IPS DF 6.9 (cell line): Measurements from ENCODE around the gene ATP8B1.
A peak's percentile ranks its signal among the peaks of the same experiment; 100 is the strongest.
"Not testable (repeated sequence)": the region's sequence is repeated elsewhere in the genome, so short reads cannot be mapped to it uniquely, and the experiment has no call there.

ENCODE experiments used
- DNase-seq: peaks from one replicate; pipeline ENCODE4 v3.0.0-alpha.2; 2013; ENCODE audit warnings: low read depth, low spot score
- H3K27ac ChIP-seq: one replicate; pipeline ENCODE4 v1.5.1; 2013; ENCODE audit warnings: low read length, control low read depth
- H3K27me3 ChIP-seq: 2 replicates; pipeline ENCODE4 v1.6.1; 2013; ENCODE audit warnings: mild to moderate bottlenecking, low read length; ENCODE audit not compliant: control insufficient read depth, insufficient read depth
- H3K36me3 ChIP-seq: 2 replicates; pipeline ENCODE4 v1.6.1; 2013; ENCODE audit warnings: low read length; ENCODE audit not compliant: control insufficient read depth, insufficient read depth
- H3K4me1 ChIP-seq: 2 replicates; pipeline ENCODE4 v1.6.1; 2013; ENCODE audit warnings: low read length; ENCODE audit not compliant: control insufficient read depth, insufficient read depth
- H3K4me3 ChIP-seq: 2 replicates; pipeline ENCODE4 v1.5.1; 2013; ENCODE audit warnings: mild to moderate bottlenecking, low read length
- H3K9me3 ChIP-seq: 2 replicates; pipeline ENCODE4 v1.6.1; 2013; ENCODE audit warnings: low read length, inconsistent platforms; ENCODE audit not compliant: control insufficient read depth, insufficient read depth
- WGBS: extraction: QIAGEN DNeasy Blood & Tissue Kit; methylation state at CpG from one replicate; pipeline ENCODE4 v1.1.7; 2013; ENCODE audit warnings: mixed read lengths, missing lambda C conversion rate; ENCODE audit not compliant: insufficient read length, insufficient coverage; 5-methylcytosine and 5-hydroxymethylcytosine counted together

ATP8B1 gene

DNA sequence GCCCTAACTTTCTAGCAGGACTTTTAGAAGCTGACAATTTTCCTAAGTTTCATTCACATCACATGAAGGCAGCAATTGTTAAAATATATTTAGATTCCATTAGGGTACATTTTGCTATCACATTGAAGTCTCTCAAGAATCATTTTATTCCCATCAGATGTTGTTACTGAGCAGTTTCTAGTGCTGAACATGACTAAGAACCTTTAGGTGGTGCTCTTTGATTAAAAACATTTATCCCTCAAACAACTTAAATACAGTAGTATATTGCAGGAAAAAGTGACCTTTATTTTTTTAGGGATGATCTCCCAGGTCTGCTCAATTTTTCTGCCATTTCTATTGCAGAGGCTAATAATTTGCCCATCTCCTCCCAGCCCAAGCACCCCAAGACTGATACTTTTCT lies 158.6 kb downstream of the ATP8B1 start:
- Histone ChIP-seq H3K4me1 (no peaks in the 10 kb centered on the region), H3K27ac (no peak overlapping the region), H3K36me3 (peaks cover 3% of the 10 kb centered on the region), H3K4me3 (no peak overlapping the region), H3K9me3 (no peaks in the 10 kb centered on the region), H3K27me3 (no peaks in the 10 kb centered on the region)
- no peak for DNase-seq

DNA sequence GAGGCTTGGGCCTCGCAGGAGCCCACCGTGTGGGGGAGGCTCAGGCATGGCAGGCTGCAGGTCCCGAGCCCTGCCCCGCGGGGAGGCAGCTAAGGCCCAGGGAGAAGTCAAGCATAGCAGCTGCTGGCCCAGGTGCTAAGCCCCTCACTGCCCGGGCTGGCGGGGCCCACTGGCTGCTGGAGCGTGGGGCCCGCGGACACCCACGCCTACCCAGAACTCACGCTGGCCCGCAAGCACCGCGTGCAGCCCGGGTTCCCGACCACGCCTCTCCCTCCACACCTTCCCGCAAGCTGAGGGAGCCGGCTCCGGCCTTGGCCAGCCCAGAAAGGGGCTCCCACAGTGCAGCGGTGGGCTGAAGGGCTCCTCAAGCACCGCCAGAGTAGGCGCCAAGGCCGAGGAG lies 159.4 kb downstream of the ATP8B1 start:
- not testable (repeated sequence) for H3K27ac ChIP-seq, H3K4me1 ChIP-seq, H3K36me3 ChIP-seq, DNase-seq, H3K27me3 ChIP-seq, H3K4me3 ChIP-seq, H3K9me3 ChIP-seq
- WGBS: no CpG with 5 or more reads among the region's 25 CpGs

DNA sequence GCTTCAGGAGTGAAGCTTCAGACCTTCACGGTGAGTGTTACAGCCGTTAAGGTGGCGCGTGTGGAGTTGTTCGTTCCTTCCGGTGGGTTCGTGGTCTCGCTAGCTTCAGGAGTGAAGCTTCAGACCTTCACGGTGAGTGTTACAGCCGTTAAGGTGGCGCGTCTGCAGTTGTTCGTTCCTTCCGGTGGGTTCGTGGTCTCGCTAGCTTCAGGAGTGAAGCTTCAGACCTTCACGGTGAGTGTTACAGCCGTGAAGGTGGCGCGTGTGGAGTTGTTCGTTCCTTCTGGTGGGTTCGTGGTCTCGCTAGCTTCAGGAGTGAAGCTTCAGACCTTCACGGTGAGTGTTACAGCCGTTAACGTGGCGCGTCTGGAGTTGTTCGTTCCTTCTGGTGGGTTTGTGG lies 160.7 kb downstream of the ATP8B1 start:
- H3K36me3 ChIP-seq, H3K4me3 ChIP-seq, H3K4me1 ChIP-seq, H3K9me3 ChIP-seq, H3K27ac ChIP-seq, DNase-seq, H3K27me3 ChIP-seq: not testable (repeated sequence)
- WGBS: no CpG with 5 or more reads among the region's 29 CpGs

DNA sequence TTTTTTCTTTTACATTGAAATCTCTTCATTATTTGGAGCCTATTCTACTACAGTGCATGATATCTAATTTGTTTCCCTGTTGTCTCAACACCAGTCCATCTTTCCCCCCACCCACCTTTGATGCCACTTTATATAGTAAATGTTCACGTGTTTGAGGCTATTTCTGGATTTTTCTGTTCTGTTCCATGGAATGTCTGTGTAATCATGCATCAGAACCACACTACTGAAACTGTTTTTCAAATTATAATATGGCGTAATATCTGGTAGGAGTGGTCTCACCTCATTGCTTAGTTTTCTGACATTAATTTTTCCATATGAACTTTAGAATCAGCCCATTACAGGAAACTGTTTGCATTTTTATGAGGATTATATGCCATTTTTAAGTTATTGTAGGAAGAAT lies 162.4 kb downstream of the ATP8B1 start:
- Histone ChIP-seq H3K9me3 (no peaks in the 10 kb centered on the region), H3K36me3 (peaks cover 3% of the 10 kb centered on the region)
- WGBS: no CpG with 5 or more reads among the region's 2 CpGs

DNA sequence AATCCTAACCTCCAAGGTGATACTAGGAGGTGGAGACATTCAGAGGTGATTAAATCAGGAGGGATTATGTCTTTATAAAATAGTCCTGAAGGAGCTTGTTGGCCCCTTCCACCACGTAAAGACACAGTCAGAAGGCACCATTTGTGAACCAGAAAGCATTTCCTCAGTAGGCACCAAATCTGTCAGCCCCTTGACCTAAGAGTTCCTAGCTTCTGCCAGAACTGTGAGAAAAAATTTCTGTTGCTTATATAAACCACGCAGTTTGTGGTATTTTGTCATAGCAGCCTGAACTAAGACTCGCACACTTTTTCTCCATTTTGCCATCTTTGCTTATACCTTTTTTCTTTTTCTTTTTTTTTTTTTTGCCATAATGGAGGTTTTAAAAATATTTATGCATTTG lies 162.9 kb downstream of the ATP8B1 start:
- no peak overlapping the region for H3K4me3 ChIP-seq
- no peaks in the 10 kb centered on the region for H3K4me1 ChIP-seq
- no peaks in the 10 kb centered on the region for H3K27me3 ChIP-seq
- no peaks in the 10 kb centered on the region for H3K9me3 ChIP-seq
- no peak overlapping the region for H3K27ac ChIP-seq
- no peak for DNase-seq
- no CpG with 5 or more reads among the region's 3 CpGs for WGBS
- peaks cover 3% of the 10 kb centered on the region for H3K36me3 ChIP-seq

More for the DNA sequence above, 162.4 kb downstream of the ATP8B1 start:
- H3K27ac ChIP-seq: no peak overlapping the region
- H3K27me3 ChIP-seq: no peaks in the 10 kb centered on the region
- no peak for DNase-seq
- H3K4me3 ChIP-seq: no peak overlapping the region
- H3K4me1 ChIP-seq: no peaks in the 10 kb centered on the region

DNA sequence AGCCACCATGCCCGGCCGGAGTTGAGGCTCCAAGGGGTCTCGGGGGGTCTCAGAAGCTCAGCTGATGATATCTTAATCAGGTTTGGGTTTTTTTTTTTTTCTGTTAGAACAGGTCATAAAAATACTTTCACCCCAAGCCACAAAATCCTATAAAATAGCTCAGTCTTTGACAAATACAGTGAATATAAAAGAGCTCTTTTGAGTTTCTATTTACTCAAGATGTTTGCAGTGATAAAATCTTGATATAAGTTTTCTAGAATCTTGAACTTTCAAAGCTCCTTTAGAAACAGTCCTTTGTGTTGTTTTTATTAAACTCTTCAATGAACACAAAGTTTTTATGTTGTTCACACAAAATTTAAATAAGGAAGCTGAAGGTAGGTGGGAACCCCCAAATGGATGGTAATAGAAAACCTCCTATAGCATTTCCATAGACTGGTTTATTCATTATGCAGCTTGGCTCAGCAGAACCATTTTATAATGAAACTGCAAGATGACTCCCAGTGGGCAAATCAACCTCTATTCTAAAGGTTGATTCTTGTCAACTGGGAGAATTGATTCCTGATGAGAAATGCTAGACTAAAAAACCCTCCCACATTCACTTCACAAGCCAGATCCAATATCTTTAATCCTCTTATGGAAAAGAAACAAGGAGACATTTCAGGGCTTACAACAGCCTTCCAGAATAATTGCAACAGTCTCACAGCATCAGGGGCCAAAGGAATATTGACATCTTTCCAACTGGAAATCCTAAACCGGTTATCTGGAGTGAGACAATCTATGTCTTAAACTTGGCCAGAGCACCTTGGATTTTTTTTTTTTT lies 167.9 kb downstream of the ATP8B1 start:
- Histone ChIP-seq H3K4me1 (no peaks in the 10 kb centered on the region), H3K36me3 (no peaks in the 10 kb centered on the region), H3K27me3 (no peaks in the 10 kb centered on the region), H3K4me3 (no peak overlapping the region), H3K27ac (no peak overlapping the region), H3K9me3 (no peaks in the 10 kb centered on the region)
- no peak for DNase-seq
- WGBS: no CpG with 5 or more reads among the region's 4 CpGs

DNA sequence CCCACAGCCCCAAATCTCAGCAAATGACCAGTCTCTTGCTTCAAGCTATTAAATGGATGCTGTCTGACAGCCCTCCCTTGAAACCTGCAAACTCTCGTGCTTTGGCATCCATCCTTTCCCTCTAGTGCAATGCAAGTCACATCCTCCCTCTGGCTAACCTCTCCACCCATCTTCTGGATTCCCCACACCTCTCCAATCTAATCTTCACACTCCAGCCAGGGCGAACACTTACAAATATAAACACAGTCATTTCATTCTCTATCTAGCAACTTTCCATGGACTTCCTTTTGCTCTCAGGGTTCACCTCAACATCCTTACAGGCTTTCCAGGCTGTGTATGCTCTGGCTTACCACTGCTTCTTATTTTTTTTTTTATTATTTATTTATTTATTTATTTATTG lies 171.4 kb downstream of the ATP8B1 start:
- Histone ChIP-seq H3K9me3 (no peaks in the 10 kb centered on the region), H3K4me1 (no peaks in the 10 kb centered on the region), H3K27ac (no peak overlapping the region), H3K36me3 (no peaks in the 10 kb centered on the region), H3K4me3 (no peak overlapping the region), H3K27me3 (no peaks in the 10 kb centered on the region)
- WGBS: no CpG with 5 or more reads among the region's 2 CpGs
- DNase-seq: no peak

DNA sequence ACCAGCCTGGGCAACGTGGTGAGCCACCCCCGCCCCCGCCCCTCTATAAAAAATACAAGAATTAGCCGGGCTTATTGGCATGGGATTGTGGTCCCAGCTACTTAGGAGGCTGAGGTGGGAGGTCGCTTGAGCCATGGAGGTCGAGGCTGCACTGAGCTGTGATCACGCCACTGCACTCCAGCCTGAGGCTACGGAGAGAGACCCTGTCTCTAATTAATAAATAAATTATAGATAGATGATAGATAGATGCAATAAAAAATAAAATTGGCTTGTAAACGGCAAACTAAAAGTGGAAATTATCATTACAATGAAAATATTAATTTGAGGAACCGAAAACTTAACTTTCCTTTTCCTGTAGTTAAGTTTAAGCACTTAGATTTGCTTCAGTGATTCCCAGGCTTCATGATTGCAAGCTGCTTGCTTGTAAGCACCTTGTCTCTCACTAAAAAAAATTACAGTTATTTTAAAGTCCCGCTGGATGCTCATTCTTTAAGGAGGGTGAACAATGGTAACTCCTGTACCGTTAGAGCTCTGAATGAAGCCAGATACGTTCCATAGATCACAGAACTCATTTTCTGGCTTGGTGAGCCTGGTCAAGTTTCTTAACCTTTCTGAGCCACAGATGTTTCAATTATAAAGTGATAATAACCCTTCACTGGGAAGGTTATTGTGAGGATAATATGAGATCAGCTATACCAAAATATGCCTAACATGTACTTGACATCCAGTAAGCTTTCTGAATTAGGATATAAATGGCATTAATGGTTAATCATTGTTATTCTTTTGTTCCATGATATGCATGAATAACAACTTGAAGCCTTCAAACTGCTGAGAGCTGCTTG lies 172.1 kb downstream of the ATP8B1 start:
- Histone ChIP-seq H3K36me3 (no peaks in the 10 kb centered on the region), H3K27ac (no peak overlapping the region), H3K4me1 (no peaks in the 10 kb centered on the region), H3K4me3 (peak overlapping the region; percentile 49; the same call in 1 of the 2 replicates), H3K9me3 (no peaks in the 10 kb centered on the region), H3K27me3 (no peaks in the 10 kb centered on the region)
- WGBS: no CpG with 5 or more reads among the region's 13 CpGs
- no peak for DNase-seq

DNA sequence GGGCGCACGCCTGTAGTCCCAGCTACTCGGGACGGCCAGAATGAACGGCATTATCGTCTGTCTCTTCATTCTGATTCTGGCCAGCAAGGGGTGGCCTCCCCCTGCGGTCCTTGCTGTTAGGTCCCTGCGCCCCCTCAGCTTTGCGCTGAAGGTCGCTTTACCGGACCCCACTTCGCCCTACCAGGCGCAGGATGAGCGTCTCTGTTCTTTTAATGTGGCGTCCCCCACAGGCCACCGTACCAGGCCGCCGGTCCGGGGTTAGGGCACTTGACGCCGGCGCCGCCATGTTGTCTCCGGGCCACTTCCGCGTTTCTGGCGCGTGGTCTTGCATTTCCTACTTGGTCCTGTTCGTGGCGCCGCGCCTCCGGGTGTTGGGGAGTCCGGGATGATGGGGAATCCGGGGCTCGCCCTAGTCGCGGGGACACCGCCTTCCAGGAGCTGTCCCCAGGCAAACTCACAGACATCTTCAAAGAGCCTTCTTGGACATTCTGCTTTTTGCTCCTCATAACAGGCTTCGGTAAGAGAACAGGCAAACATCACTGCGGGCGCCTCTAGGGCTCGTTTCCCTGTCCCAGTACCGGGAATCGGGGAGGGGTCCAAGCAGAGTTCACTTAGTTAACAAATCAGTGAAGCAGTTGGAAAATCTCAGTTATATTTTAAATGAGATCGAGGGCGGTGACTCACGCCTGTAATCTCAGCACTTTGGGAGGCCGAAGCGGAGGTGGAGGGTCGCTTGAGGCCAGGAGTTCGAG lies 172.9 kb downstream of the ATP8B1 start:
- H3K27me3 ChIP-seq: no peaks in the 10 kb centered on the region
- no peaks in the 10 kb centered on the region for H3K36me3 ChIP-seq
- DNase-seq: peak; percentile 91
- peak overlapping the region; percentile 49; the same call in 1 of the 2 replicates for H3K4me3 ChIP-seq
- no peaks in the 10 kb centered on the region for H3K4me1 ChIP-seq
- no peak overlapping the region for H3K27ac ChIP-seq
- no CpG with 5 or more reads among the region's 52 CpGs for WGBS
- H3K9me3 ChIP-seq: no peaks in the 10 kb centered on the region

DNA sequence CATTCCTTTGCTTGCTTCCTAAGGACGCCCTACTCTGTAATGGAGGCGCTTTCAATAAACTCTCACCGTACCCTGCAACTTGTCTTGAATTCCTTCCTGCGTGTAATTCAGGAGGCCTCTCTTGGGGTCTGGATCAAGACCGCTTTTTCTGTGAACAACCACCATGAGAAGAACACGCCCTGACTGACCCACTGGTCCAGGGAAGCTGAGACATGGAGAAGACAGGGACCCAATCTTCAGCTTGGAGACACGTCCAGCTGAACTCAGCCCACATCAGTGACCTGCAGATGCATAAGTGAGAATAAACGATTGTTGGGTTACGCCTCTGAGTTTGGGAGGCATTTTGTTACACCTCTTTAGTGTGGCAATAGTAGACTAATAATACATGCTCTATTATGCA lies 173.7 kb downstream of the ATP8B1 start:
- no peak overlapping the region for H3K4me3 ChIP-seq
- no peak overlapping the region for H3K27ac ChIP-seq
- H3K4me1 ChIP-seq: no peaks in the 10 kb centered on the region
- no peaks in the 10 kb centered on the region for H3K27me3 ChIP-seq
- H3K9me3 ChIP-seq: no peaks in the 10 kb centered on the region
- WGBS: no CpG with 5 or more reads among the region's 9 CpGs
- DNase-seq: no peak
- no peaks in the 10 kb centered on the region for H3K36me3 ChIP-seq
